PFSK-1 (cell line): ENCODE measurements around the gene BTN1A1.

ENCODE experiments used
- FOXP2 ChIP-seq: optimal IDR thresholded peaks from 2 replicates; pipeline ENCODE3; 2011; ENCODE audit warnings: borderline replicate concordance, control low read depth, inconsistent platforms; ENCODE audit not compliant: insufficient read depth; ENCODE audit errors: extremely low read length, extremely low read depth
- POLR2AphosphoS5 ChIP-seq: IDR thresholded peaks from 2 replicates; pipeline ENCODE4 v1.6.1; 2012; ENCODE audit warnings: low read depth, mild to moderate bottlenecking, control low read depth, low read length, moderate library complexity
- REST ChIP-seq, 2 experiments: IDR thresholded peaks; 2 replicates each; pipeline versions ENCODE4 v1.6.1 to v1.8.0; 2011 to 2012; ENCODE audit warnings: low read depth in 2 of 2, low read length in 2 of 2, control low read depth in 1 of 2, inconsistent platforms in 1 of 2, mild to moderate bottlenecking in 1 of 2, moderate library complexity in 1 of 2; ENCODE audit not compliant: insufficient read depth in 1 of 2
- SIN3A ChIP-seq: IDR thresholded peaks from 2 replicates; pipeline ENCODE4 v1.6.1; 2012; ENCODE audit warnings: mild to moderate bottlenecking, low read length, moderate library complexity, borderline replicate concordance; ENCODE audit not compliant: insufficient read depth
- TAF1 ChIP-seq: IDR thresholded peaks from 2 replicates; pipeline ENCODE4 v1.6.1; 2012; ENCODE audit warnings: low read length, control low read depth, borderline replicate concordance; ENCODE audit not compliant: insufficient read depth

GRCh38 chr6:26550250-26550993 is 50.3 kb downstream of the BTN1A1 start:
- no peak for TF ChIP-seq REST (IDR thresholded peaks at IDR 0.05; ENCODE audit: insufficient read depth in 1 of 2, low read depth in 2 of 2, low read length in 2 of 2)
- TF ChIP-seq POLR2AphosphoS5 = no peak
- TF ChIP-seq TAF1 = no peak
- TF ChIP-seq FOXP2 = no peak
- TF ChIP-seq SIN3A = no peak
